Dedifferentiated amniotic fluid mesenchymal stem cell (primary cell): Measurements from ENCODE around the gene KRT85.

Experiments used
- DNase-seq: peaks from one replicate; pipeline ENCODE4 v3.0.0-alpha.2; 2016; ENCODE audit errors: extremely low spot score

KRT85 gene

GRCh38 chr12:52367876-52368275 is 595 bp upstream of the KRT85 start:
- no peak for DNase-seq

GRCh38 chr12:52364901-52365489 is 2.3 kb downstream of the KRT85 start:
- no peak for DNase-seq

- no peak for DNase-seq
Observed at GRCh38 chr12:52364061-52364460, 3.2 kb downstream of the KRT85 start.

GRCh38 chr12:52363111-52363679 is 4.1 kb downstream of the KRT85 start:
- no peak for DNase-seq

GRCh38 chr12:52362118-52362726 is 5.1 kb downstream of the KRT85 start:
- no peak for DNase-seq

- no peak for DNase-seq
Observed at GRCh38 chr12:52361553-52361952, 5.7 kb downstream of the KRT85 start.

GRCh38 chr12:52360663-52361271 is 6.5 kb downstream of the KRT85 start:
- DNase-seq, result no peak

- DNase-seq, result no peak
Observed at GRCh38 chr12:52360106-52360662, 7.1 kb downstream of the KRT85 start.

- no peak for DNase-seq
Observed at GRCh38 chr12:52359621-52360061, 7.6 kb downstream of the KRT85 start.

GRCh38 chr12:52358575-52359350 is 8.5 kb downstream of the KRT85 start:
- no peak for DNase-seq

GRCh38 chr12:52356762-52357580 is 10.3 kb downstream of the KRT85 start:
- no peak for DNase-seq

- DNase-seq, result no peak
Observed at GRCh38 chr12:52356031-52356761, 11.1 kb downstream of the KRT85 start.

GRCh38 chr12:52355176-52355575 is 12.1 kb downstream of the KRT85 start:
- DNase-seq, result no peak

GRCh38 chr12:52354200-52354599 is 13.1 kb downstream of the KRT85 start:
- DNase-seq, result no peak

- DNase-seq, result no peak
Observed at GRCh38 chr12:52353766-52354165, 13.5 kb downstream of the KRT85 start.

GRCh38 chr12:52352951-52353350 is 14.3 kb downstream of the KRT85 start:
- DNase-seq, result no peak

GRCh38 chr12:52351196-52352059 is 15.9 kb downstream of the KRT85 start:
- DNase-seq, result no peak

- no peak for DNase-seq
Observed at GRCh38 chr12:52350786-52351185, 16.5 kb downstream of the KRT85 start.

GRCh38 chr12:52350021-52350620 is 17.2 kb downstream of the KRT85 start:
- DNase-seq, result no peak
